Psoas muscle (tissue), 8 donors: ENCODE measurements around the gene GNAZ. TPM values are rescaled to one million over a fixed set of nuclear protein-coding genes. Genes with fewer than 3 reads are reported as not detected.
A peak's percentile ranks its signal among the peaks of the same experiment; 100 is the strongest.

Source experiments
- ATAC-seq, 4 donors: fragments of 200-7000 bp; cut with Tn5 transposase; one replicate each; pipeline ENCODE4 v1.9.1; 2020; ENCODE audit warnings: moderate library complexity in 3 of 4, mild to moderate bottlenecking in 2 of 4
- DNase-seq, 2 donors: peaks; one replicate each; pipeline ENCODE4 v3.0.0-alpha.2; 2020
- H3K27ac ChIP-seq: fragments of 200-600 bp; one replicate; pipeline ENCODE4 v1.8.0; 2022
- H3K27me3 ChIP-seq, 3 donors: fragments of 200-600 bp in 1 of 3; one replicate each; pipeline versions ENCODE4 v1.6.1 to v1.8.0; 2013 to 2022; ENCODE audit warnings: low read length in 2 of 3, mild to moderate bottlenecking in 2 of 3, moderate library complexity in 1 of 3; ENCODE audit not compliant: insufficient read depth in 3 of 3
- H3K36me3 ChIP-seq, 2 donors: fragments of 200-600 bp in 1 of 2; one replicate each; pipeline versions ENCODE4 v1.6.1 to v1.8.0; 2013 to 2022; ENCODE audit warnings: low read depth in 1 of 2, mild to moderate bottlenecking in 1 of 2, moderate library complexity in 1 of 2; ENCODE audit not compliant: insufficient read depth in 1 of 2
- H3K4me1 ChIP-seq: fragments of 200-600 bp; one replicate; pipeline ENCODE4 v1.8.0; 2022
- H3K4me3 ChIP-seq: fragments of 200-600 bp; one replicate; pipeline ENCODE4 v1.8.0; 2022; ENCODE audit warnings: mild to moderate bottlenecking
- H3K9me3 ChIP-seq: fragments of 200-600 bp; one replicate; pipeline ENCODE4 v1.8.0; 2022
- WGBS, 3 donors: extraction: QIAGEN DNeasy Blood & Tissue Kit; methylation state at CpG; one replicate each; pipeline versions ENCODE4 v1.1.6 to v1.1.7; 2013; 5-methylcytosine and 5-hydroxymethylcytosine counted together
- intact Hi-C, 2 donors: fragments of 100-400 bp; cut with DNase I; formaldehyde crosslinking; loops; one replicate each; pipeline versions ENCODE4 v1.11.0 to v1.14.2; 2022
- polyA plus RNA-seq, 3 donors: library from polyadenylated mRNA; stranded (reverse); fragments of 200-250 nt; gene quantifications; one replicate each; pipeline ENCODE4 v1.2.3, GENCODE V29; 2013
- total RNA-seq, 4 donors: library from RNA; stranded (reverse); fragmentation: NEBNext Ultra II Directional in 2 of 4; extraction: Animal tissue kit (Norgen Biotek cat#: 25700) in 2 of 4; gene quantifications; one replicate each; pipeline versions ENCODE4 v1.2.1 to v1.2.4, GENCODE V29; 2021 to 2023
- TF ChIP-seq, protein P1 (sequence below): fragments of 200-600 bp; IDR thresholded peaks from one replicate; pipeline ENCODE4 v1.8.0; 2022; ENCODE audit warnings: antibody characterized with exemption
- donor health status: healthy with polysubstance abuse.
- donor health status: DM: no; HTN: no; CAD: no; lungs with moderate emphysema.
- donor health status: Bipolar disorder and iron deficiency.
- donor health status: healthy.
- donor health status: DM: yes; HTN: yes; CAD: no.
- donor health status: DM: no; HTN: no; CAD: no.
- donor health status: DM: no; HTN: no; CAD: no.
- donor health status: DM: yes; HTN: yes; CAD: no.

Gene GNAZ
- total and polyA plus RNA-seq, 7 donors = 0.99 to 3.9 (median 1.7) TPM

DNA sequence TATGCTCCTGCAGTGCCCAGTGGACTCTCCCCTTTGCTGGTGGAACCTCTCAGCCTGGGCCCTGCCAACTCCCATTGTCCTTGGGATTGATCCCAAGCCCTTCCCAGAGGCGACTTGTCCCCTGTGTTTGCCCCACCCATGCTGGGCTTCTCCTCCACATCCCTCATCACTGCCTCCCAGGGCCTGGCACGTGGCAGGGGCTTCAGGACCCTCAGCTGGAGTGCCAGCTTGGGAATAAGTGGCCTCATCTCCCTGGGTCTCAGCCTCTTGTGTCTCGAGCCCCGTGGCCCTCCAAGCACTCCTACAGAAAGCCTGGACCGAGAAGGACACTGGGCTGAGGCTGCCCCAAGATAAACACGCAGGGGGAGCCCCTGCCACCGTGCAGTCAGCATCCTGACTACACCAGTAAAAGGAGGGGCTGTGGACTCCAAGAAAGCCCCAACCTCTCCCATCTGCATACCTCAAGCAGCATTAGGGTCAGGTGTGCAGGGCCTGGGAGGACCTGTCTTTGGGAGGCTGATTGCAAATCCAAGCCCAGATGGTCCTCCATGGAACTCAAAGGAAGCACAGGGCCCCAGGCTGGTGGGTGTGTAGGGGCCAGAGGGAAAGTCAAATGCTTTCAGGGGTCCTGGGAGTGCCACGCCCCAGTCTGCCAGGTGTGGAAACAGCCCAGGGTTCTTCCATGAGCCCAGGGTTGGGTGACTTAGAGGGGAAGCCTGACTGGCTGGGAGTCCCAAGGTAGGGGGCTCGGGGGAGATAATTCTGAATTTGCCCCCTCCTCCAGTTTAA, 9.5 kb upstream of the GNAZ start:
- Histone ChIP-seq H3K27ac (no peak overlapping the region), H3K4me3 (no peak overlapping the region), H3K4me1 (no peaks in the 10 kb centered on the region), H3K36me3 (no peaks in the 10 kb centered on the region), H3K27me3 (no peaks in the 10 kb centered on the region), H3K9me3 (peaks cover 5% of the 10 kb centered on the region)
- DNase-seq (peak in 1 of 2 donors; percentile 53), ATAC-seq (no peak)
- 83 to 88% (median 84%) methylated on average over 9 of the region's 9 CpGs for WGBS, 3 donors
- intact Hi-C loops = no loop called here
- TF ChIP-seq, protein P1, sequence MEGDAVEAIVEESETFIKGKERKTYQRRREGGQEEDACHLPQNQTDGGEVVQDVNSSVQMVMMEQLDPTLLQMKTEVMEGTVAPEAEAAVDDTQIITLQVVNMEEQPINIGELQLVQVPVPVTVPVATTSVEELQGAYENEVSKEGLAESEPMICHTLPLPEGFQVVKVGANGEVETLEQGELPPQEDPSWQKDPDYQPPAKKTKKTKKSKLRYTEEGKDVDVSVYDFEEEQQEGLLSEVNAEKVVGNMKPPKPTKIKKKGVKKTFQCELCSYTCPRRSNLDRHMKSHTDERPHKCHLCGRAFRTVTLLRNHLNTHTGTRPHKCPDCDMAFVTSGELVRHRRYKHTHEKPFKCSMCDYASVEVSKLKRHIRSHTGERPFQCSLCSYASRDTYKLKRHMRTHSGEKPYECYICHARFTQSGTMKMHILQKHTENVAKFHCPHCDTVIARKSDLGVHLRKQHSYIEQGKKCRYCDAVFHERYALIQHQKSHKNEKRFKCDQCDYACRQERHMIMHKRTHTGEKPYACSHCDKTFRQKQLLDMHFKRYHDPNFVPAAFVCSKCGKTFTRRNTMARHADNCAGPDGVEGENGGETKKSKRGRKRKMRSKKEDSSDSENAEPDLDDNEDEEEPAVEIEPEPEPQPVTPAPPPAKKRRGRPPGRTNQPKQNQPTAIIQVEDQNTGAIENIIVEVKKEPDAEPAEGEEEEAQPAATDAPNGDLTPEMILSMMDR = no peak

- ATAC-seq (no peak), DNase-seq (peak in 1 of 2 donors; percentile 33)
- peaks cover 3% of the 10 kb centered on the region for H3K9me3 ChIP-seq
- no peaks in the 10 kb centered on the region for H3K36me3 ChIP-seq
- no peak overlapping the region for H3K4me3 ChIP-seq
- no peaks in the 10 kb centered on the region for H3K27me3 ChIP-seq
- intact Hi-C loops = no loop called here
- H3K4me1 ChIP-seq = no peaks in the 10 kb centered on the region
- H3K27ac ChIP-seq = no peak overlapping the region
- 95% methylated on average over 15 to 16 of the region's 16 CpGs for WGBS, 3 donors
- TF ChIP-seq, protein P1 = no peak
Measured at GRCh38 chr22:23061471-23062280, 8.6 kb upstream of the GNAZ start.

- 90 to 93% (median 93%) methylated on average over 12 of the region's 12 CpGs for WGBS, 3 donors
- intact Hi-C loops = no loop called here
- DNase-seq (peak in 1 of 2 donors; percentile 24), ATAC-seq (no peak)
- H3K4me3 ChIP-seq = no peak overlapping the region
- TF ChIP-seq, protein P1 = no peak
- no peak overlapping the region for H3K27ac ChIP-seq
- no peaks in the 10 kb centered on the region for H3K27me3 ChIP-seq
- H3K4me1 ChIP-seq = no peaks in the 10 kb centered on the region
- H3K36me3 ChIP-seq = no peaks in the 10 kb centered on the region
- H3K9me3 ChIP-seq = no peaks in the 10 kb centered on the region
Measured at GRCh38 chr22:23062616-23063538, 7.4 kb upstream of the GNAZ start.

GRCh38 chr22:23063539-23064380, 6.6 kb upstream of the GNAZ start:
- 93 to 97% (median 94%) methylated on average over 16 of the region's 16 CpGs for WGBS, 3 donors

More at GRCh38 chr22:23063539-23064380, 6.6 kb upstream of the GNAZ start:
- Histone ChIP-seq H3K4me1 (no peaks in the 10 kb centered on the region), H3K27ac (no peak overlapping the region), H3K4me3 (no peak overlapping the region), H3K9me3 (no peaks in the 10 kb centered on the region), H3K27me3 (no peaks in the 10 kb centered on the region), H3K36me3 (no peaks in the 10 kb centered on the region)
- no peak for ATAC-seq
- TF ChIP-seq, protein P1 = no peak
- peak in 1 of 2 donors; percentile 46 for DNase-seq
- intact Hi-C loops = no loop called here
